SK-MEL-5 (cell line): ENCODE measurements around the gene PLA2R1. TPM values are rescaled to one million over a fixed set of nuclear protein-coding genes. Genes with fewer than 3 reads are reported as not detected.
A peak's percentile ranks its signal among the peaks of the same experiment; 100 is the strongest.

Experiments
- DNase-seq: peaks from one replicate; pipeline ENCODE4 v3.0.0-alpha.2; 2016; ENCODE audit warnings: low read depth, low spot score
- in situ Hi-C: cut with HindIII; loops from 2 replicates; pipeline ENCODE4 v1.10.0; 2016; ENCODE audit warnings: low sequenced_read_pairs, high pct_unique_total_duplicates, low pct_unique_long_range_greater_than_20kb
- polyA plus RNA-seq, 2 experiments: library from polyadenylated mRNA; depleted of rRNA; stranded (reverse); fragments of >200 nt; gene quantifications; 2 replicates each; pipeline ENCODE4 v1.2.3, GENCODE V29; 2015
- total RNA-seq: library from RNA; depleted of rRNA; stranded (reverse); fragments of >200 nt; shearing (Covaris generic); gene quantifications from 2 replicates; pipeline ENCODE4 v1.2.3, GENCODE V29; 2014; rRNA removed

PLA2R1 gene
- 0.11 TPM in 1 of 2 replicates, not detected in the other for total RNA-seq
- not detected in 2 replicates for polyA plus RNA-seq (2015; cell fraction: cytosol; rRNA removed)
- not detected in 2 replicates for polyA plus RNA-seq (2015; cell fraction: nucleus; rRNA removed)

- DNase-seq = no peak
- in situ Hi-C loops = no loop called here
Measured at GRCh38 chr2:160062292-160063005, at the start of gene PLA2R1. Gene PLA2R1, minus strand, starts transcription at chr2:160062615. Its CDS starts 212 bp downstream, at chr2:160062403.

- no peak for DNase-seq
- in situ Hi-C loops = no loop called here
Measured at GRCh38 chr2:160110674-160111239, 48.3 kb upstream of the PLA2R1 start.

- in situ Hi-C loops = no loop called here
- DNase-seq = peak; percentile 87
Measured at GRCh38 chr2:160109939-160110673, 47.7 kb upstream of the PLA2R1 start.

GRCh38 chr2:160109243-160109642 lies 46.8 kb upstream of the PLA2R1 start:
- DNase-seq = no peak
- in situ Hi-C loops = no loop called here

- in situ Hi-C loops = no loop called here
Measured at GRCh38 chr2:160108646-160109045, 46.2 kb upstream of the PLA2R1 start.

GRCh38 chr2:160105366-160105765 lies 43.0 kb upstream of the PLA2R1 start:
- in situ Hi-C loops = no loop called here
- no peak for DNase-seq

More at GRCh38 chr2:160108646-160109045, 46.2 kb upstream of the PLA2R1 start:
- no peak for DNase-seq

GRCh38 chr2:160104115-160104514 lies 41.7 kb upstream of the PLA2R1 start:
- in situ Hi-C loops = no loop called here
- no peak for DNase-seq

GRCh38 chr2:160097326-160097725 lies 34.9 kb upstream of the PLA2R1 start:
- in situ Hi-C loops = no loop called here
- no peak for DNase-seq

GRCh38 chr2:160096409-160096808 lies 34.0 kb upstream of the PLA2R1 start:
- DNase-seq = no peak
- in situ Hi-C loops = no loop called here

GRCh38 chr2:160092445-160092844 lies 30.0 kb upstream of the PLA2R1 start:
- DNase-seq = no peak
- in situ Hi-C loops = no loop called here

GRCh38 chr2:160091381-160091780 lies 29.0 kb upstream of the PLA2R1 start:
- in situ Hi-C loops = no loop called here
- no peak for DNase-seq

- peak; percentile 65 for DNase-seq
- in situ Hi-C loops = no loop called here
Measured at GRCh38 chr2:160087854-160088745, 25.7 kb upstream of the PLA2R1 start.

GRCh38 chr2:160085662-160086061 lies 23.2 kb upstream of the PLA2R1 start:
- DNase-seq = no peak
- in situ Hi-C loops = no loop called here

GRCh38 chr2:160077912-160078810 lies 15.7 kb upstream of the PLA2R1 start:
- no peak for DNase-seq

GRCh38 chr2:160076914-160077313 lies 14.5 kb upstream of the PLA2R1 start:
- no peak for DNase-seq
- in situ Hi-C loops = no loop called here

More at GRCh38 chr2:160077912-160078810, 15.7 kb upstream of the PLA2R1 start:
- in situ Hi-C loops = no loop called here

GRCh38 chr2:160076241-160076640 lies 13.8 kb upstream of the PLA2R1 start:
- in situ Hi-C loops = no loop called here
- peak; percentile 7 for DNase-seq

- in situ Hi-C loops = no loop called here
- no peak for DNase-seq
Measured at GRCh38 chr2:160075171-160075570, 12.8 kb upstream of the PLA2R1 start.
